Nephron progenitor cell (in vitro differentiated cells): Measurements from ENCODE around the gene RASAL3.

Source experiments
- DNase-seq: peaks from one replicate; pipeline ENCODE4 v3.0.0; 2021
- H3K27ac Mint-ChIP-seq: 2 replicates; pipeline ENCODE4 v1.8.0; 2021; ENCODE audit warnings: mild to moderate bottlenecking, moderate library complexity, mixed read lengths
- H3K27me3 Mint-ChIP-seq: 2 replicates; pipeline ENCODE4 v1.8.0; 2021; ENCODE audit warnings: mild to moderate bottlenecking, low read depth, mixed read lengths; ENCODE audit not compliant: poor library complexity
- H3K36me3 Mint-ChIP-seq: 2 replicates; pipeline ENCODE4 v1.8.0; 2021; ENCODE audit warnings: low read depth, mixed read lengths
- H3K4me1 Mint-ChIP-seq: 2 replicates; pipeline ENCODE4 v1.8.0; 2021; ENCODE audit warnings: mixed read lengths
- H3K4me3 Mint-ChIP-seq: 2 replicates; pipeline ENCODE4 v1.8.0; 2021; ENCODE audit warnings: mild to moderate bottlenecking, moderate library complexity, mixed read lengths
- H3K9me3 Mint-ChIP-seq: 2 replicates; pipeline ENCODE4 v1.8.0; 2021; ENCODE audit warnings: mild to moderate bottlenecking, moderate library complexity, mixed read lengths
- CTCF ChIP-seq: fragments of 200-600 bp; sonication (generic); IDR thresholded peaks from 2 replicates; pipeline ENCODE4 v1.5.0; 2021; ENCODE audit warnings: antibody characterized with exemption

Gene RASAL3

GRCh38 chr19:15502264-15502663, 37.9 kb upstream of the RASAL3 start:
- peaks cover 4% of the 10 kb centered on the region for H3K27me3 Mint-ChIP-seq
- no peak for TF ChIP-seq CTCF
- no peak overlapping the region for H3K27ac Mint-ChIP-seq
- DNase-seq: no peak
- H3K9me3 Mint-ChIP-seq: peaks cover 78% of the 10 kb centered on the region
- no peak overlapping the region for H3K4me3 Mint-ChIP-seq
- no peaks in the 10 kb centered on the region for H3K4me1 Mint-ChIP-seq
- no peaks in the 10 kb centered on the region for H3K36me3 Mint-ChIP-seq

- Mint-ChIP-seq H3K36me3 (no peaks in the 10 kb centered on the region), H3K27ac (no peak overlapping the region), H3K9me3 (peaks cover 72% of the 10 kb centered on the region), H3K27me3 (peaks cover 4% of the 10 kb centered on the region), H3K4me3 (no peak overlapping the region), H3K4me1 (no peaks in the 10 kb centered on the region)
- TF ChIP-seq CTCF: no peak
- DNase-seq: no peak
Measured at GRCh38 chr19:15501596-15501995, 37.3 kb upstream of the RASAL3 start.

GRCh38 chr19:15498910-15499309, 34.6 kb upstream of the RASAL3 start:
- H3K36me3 Mint-ChIP-seq: peaks cover 4% of the 10 kb centered on the region
- no peaks in the 10 kb centered on the region for H3K4me1 Mint-ChIP-seq
- no peaks in the 10 kb centered on the region for H3K27me3 Mint-ChIP-seq
- H3K27ac Mint-ChIP-seq: no peak overlapping the region
- peaks cover 60% of the 10 kb centered on the region for H3K9me3 Mint-ChIP-seq
- TF ChIP-seq CTCF: no peak
- DNase-seq: no peak
- no peak overlapping the region for H3K4me3 Mint-ChIP-seq

GRCh38 chr19:15498156-15498858, 34.0 kb upstream of the RASAL3 start:
- Mint-ChIP-seq H3K27ac (no peak overlapping the region), H3K4me1 (no peaks in the 10 kb centered on the region), H3K9me3 (peaks cover 62% of the 10 kb centered on the region), H3K4me3 (no peak overlapping the region), H3K36me3 (peaks cover 4% of the 10 kb centered on the region), H3K27me3 (no peaks in the 10 kb centered on the region)
- no peak for DNase-seq
- no peak for TF ChIP-seq CTCF

GRCh38 chr19:15495151-15495550, 30.8 kb upstream of the RASAL3 start:
- Mint-ChIP-seq H3K9me3 (peaks cover 50% of the 10 kb centered on the region), H3K36me3 (peaks cover 4% of the 10 kb centered on the region), H3K27me3 (peaks cover 3% of the 10 kb centered on the region), H3K4me1 (no peaks in the 10 kb centered on the region), H3K27ac (no peak overlapping the region), H3K4me3 (no peak overlapping the region)
- TF ChIP-seq CTCF: no peak
- no peak for DNase-seq
